Kidney (tissue), 14 donors: ENCODE measurements around the gene CBLL2. TPM values are rescaled to one million over a fixed set of nuclear protein-coding genes. Genes with fewer than 3 reads are reported as not detected.

Source experiments
- DNase-seq, 5 donors: peaks; one replicate each; pipeline ENCODE4 v3.0.0-alpha.2; 2013 to 2020
- FAIRE-seq: peaks from 2 replicates; lab custom pipeline; 2012; peaks lifted over from hg19 to GRCh38; lab: Jason Lieb, UNC
- H3K27ac ChIP-seq, 2 donors: one replicate each; pipeline ENCODE4 v1.7.0; 2013; ENCODE audit warnings: low read depth in 2 of 2, low read length in 2 of 2, inconsistent platforms in 1 of 2
- H3K27me3 ChIP-seq: one replicate; pipeline ENCODE4 v1.7.1; 2013; ENCODE audit warnings: low read length, inconsistent platforms; ENCODE audit not compliant: control insufficient read depth, insufficient read depth
- H3K36me3 ChIP-seq, 3 donors: one replicate each; pipeline versions ENCODE4 v1.7.0 to v1.7.1; 2013; ENCODE audit warnings: low read length in 3 of 3, control low read depth in 1 of 3, inconsistent platforms in 1 of 3; ENCODE audit not compliant: insufficient read depth in 3 of 3, control insufficient read depth in 2 of 3
- H3K4me1 ChIP-seq, 3 donors: one replicate each; pipeline versions ENCODE4 v1.7.0 to v1.7.1; 2013; ENCODE audit warnings: low read length in 3 of 3, inconsistent platforms in 1 of 3, low read depth in 1 of 3; ENCODE audit not compliant: control insufficient read depth in 2 of 3, insufficient read depth in 2 of 3
- H3K4me3 ChIP-seq, 3 donors: one replicate each; pipeline versions ENCODE4 v1.7.0 to v1.8.1; 2013; ENCODE audit warnings: low read length in 3 of 3, control low read depth in 1 of 3, inconsistent platforms in 1 of 3
- H3K9ac ChIP-seq, 3 donors: one replicate each; pipeline versions ENCODE4 v1.7.0 to v1.7.1; 2013; ENCODE audit warnings: low read length in 3 of 3, control low read depth in 1 of 3, inconsistent platforms in 1 of 3
- H3K9me3 ChIP-seq, 3 donors: one replicate each; pipeline versions ENCODE4 v1.7.0 to v1.7.1; 2013; ENCODE audit warnings: low read length in 3 of 3, control low read depth in 1 of 3, inconsistent platforms in 1 of 3; ENCODE audit not compliant: control insufficient read depth in 2 of 3, insufficient read depth in 1 of 3
- CTCF ChIP-seq: IDR thresholded peaks from 3 replicates; pipeline ENCODE4 v1.5.1; 2012; ENCODE audit warnings: mild to moderate bottlenecking, moderate library complexity, borderline replicate concordance; ENCODE audit not compliant: insufficient read depth; ENCODE audit errors: extremely low read depth
- intact Hi-C: fragments of 100-400 bp; cut with DNase I; formaldehyde crosslinking; loops from one replicate; pipeline ENCODE4 v1.11.1; 2022
- polyA plus RNA-seq: library from polyadenylated mRNA; stranded (reverse); fragments of 350-450 nt; fragmentation: Illumina TruSeq; extraction: RNeasy Lipid Tissue Mini Kit (QIAGEN cat#74804); gene quantifications from one replicate; pipeline ENCODE4 v1.2.3, GENCODE V29; 2014; ENCODE audit warnings: low read depth, low replicate concordance; ENCODE audit not compliant: insufficient read depth
- total RNA-seq: library from RNA; stranded (reverse); fragmentation: NEBNext Ultra II Directional; extraction: Animal tissue kit (Norgen Biotek cat#: 25700); gene quantifications from one replicate; pipeline ENCODE4 v1.2.1, GENCODE V29; 2021
- donor health status: control.
- donor health status: control.
- donor health status: control.
- donor health status: control.
- donor health status: control.
- donor health status: DM: yes; HTN: yes; CAD: no.
- donor health status: Normal renal cell carcinoma (clear cell type).

Gene CBLL2
- total and polyA plus RNA-seq, 2 donors from 2014 or later, result not detected

DNA sequence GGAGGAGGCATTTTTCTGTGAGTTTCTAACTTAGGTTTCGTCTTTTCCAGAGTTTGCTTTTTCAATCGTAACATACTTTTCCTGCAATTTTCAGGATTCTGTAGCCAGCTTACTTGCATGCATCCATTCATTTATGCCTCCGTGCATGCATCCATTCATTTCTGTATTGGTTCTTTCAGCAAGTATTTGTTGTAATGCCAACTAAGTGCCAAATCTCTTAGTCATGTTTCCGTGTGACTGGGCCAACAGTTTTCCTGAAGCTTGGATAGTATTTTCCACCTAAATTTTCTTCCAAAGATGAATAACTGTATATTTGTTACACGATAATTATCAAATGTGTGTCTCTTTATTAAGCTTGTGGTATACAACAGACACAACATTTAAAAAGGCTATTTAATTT, 41.5 kb downstream of the CBLL2 start:
- Histone ChIP-seq H3K9ac (no peak overlapping the region), H3K27me3 (no peaks in the 10 kb centered on the region), H3K36me3 (no peaks in the 10 kb centered on the region), H3K4me3 (no peak overlapping the region), H3K27ac (no peak overlapping the region), H3K4me1 (no peaks in the 10 kb centered on the region), H3K9me3 (no peaks in the 10 kb centered on the region)
- no peak for TF ChIP-seq CTCF
- intact Hi-C loops, result no loop called here
- DNase-seq, result no peak
- no peak for FAIRE-seq

GRCh38 chrX:22314692-22315091, 42.0 kb downstream of the CBLL2 start:
- H3K27ac ChIP-seq, result no peak overlapping the region
- no peaks in the 10 kb centered on the region for H3K36me3 ChIP-seq
- no peak overlapping the region for H3K4me3 ChIP-seq
- FAIRE-seq (no peak), DNase-seq (peak in 1 of 5 donors; percentile 1)
- TF ChIP-seq CTCF, result no peak
- H3K9ac ChIP-seq, result no peak overlapping the region
- H3K9me3 ChIP-seq, result no peaks in the 10 kb centered on the region
- intact Hi-C loops, result no loop called here
- no peaks in the 10 kb centered on the region for H3K4me1 ChIP-seq
- no peaks in the 10 kb centered on the region for H3K27me3 ChIP-seq

DNA sequence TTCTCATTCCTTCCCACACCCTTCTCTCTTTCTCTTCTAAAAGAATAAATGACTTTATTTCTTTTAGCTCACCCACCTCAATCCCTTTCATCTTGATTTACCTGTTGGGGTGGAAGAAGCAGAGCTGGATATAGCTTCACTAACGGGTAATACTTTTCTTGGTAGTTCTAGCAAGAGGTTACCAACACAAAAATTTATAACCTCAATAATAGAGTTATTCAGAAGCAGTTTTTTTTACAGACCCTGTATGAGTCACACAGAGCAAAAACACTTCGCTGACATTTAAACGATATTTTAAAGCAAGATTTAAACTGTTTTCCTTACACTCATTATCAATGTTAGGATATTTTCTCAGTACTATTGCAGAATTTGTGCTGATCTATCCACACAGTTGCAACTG, 42.4 kb downstream of the CBLL2 start:
- Histone ChIP-seq H3K4me1 (no peaks in the 10 kb centered on the region), H3K36me3 (no peaks in the 10 kb centered on the region), H3K27me3 (no peaks in the 10 kb centered on the region), H3K9ac (no peak overlapping the region), H3K9me3 (no peaks in the 10 kb centered on the region), H3K27ac (no peak overlapping the region), H3K4me3 (no peak overlapping the region)
- intact Hi-C loops, result no loop called here
- no peak for DNase-seq
- no peak for FAIRE-seq
- TF ChIP-seq CTCF, result no peak

- intact Hi-C loops, result no loop called here
- Histone ChIP-seq H3K9me3 (no peaks in the 10 kb centered on the region), H3K4me1 (no peaks in the 10 kb centered on the region), H3K36me3 (no peaks in the 10 kb centered on the region), H3K4me3 (no peak overlapping the region), H3K27me3 (peaks cover 3% of the 10 kb centered on the region), H3K9ac (no peak overlapping the region), H3K27ac (no peak overlapping the region)
- TF ChIP-seq CTCF, result no peak
- no peak for FAIRE-seq
- no peak for DNase-seq
Observed at GRCh38 chrX:22320236-22320873, 47.6 kb downstream of the CBLL2 start.
